Activated CD8-positive, alpha-beta memory T cell treated with anti-CD3 and anti-CD28 coated beads for 4 hours (primary cell): ENCODE measurements around the gene CRKL.
A peak's percentile ranks its signal among the peaks of the same experiment; 100 is the strongest.
"Not testable (repeated sequence)": the region's sequence is repeated elsewhere in the genome, so short reads cannot be mapped to it uniquely, and the experiment has no call there.

Experiments
- DNase-seq, 2 donors: peaks; one replicate each; pipeline ENCODE4 v3.0.0-alpha.2; 2020; ENCODE audit warnings: low read depth in 2 of 2

Gene CRKL

GRCh38 chr22:20966883-20967696, 49.9 kb downstream of the CRKL start, which contains the start of gene AIFM3:
TSS of gene AIFM3 (plus strand) at chr22:20967255. CDS start at chr22:20967945, 690 bp downstream.
- DNase-seq: no peak

DNA sequence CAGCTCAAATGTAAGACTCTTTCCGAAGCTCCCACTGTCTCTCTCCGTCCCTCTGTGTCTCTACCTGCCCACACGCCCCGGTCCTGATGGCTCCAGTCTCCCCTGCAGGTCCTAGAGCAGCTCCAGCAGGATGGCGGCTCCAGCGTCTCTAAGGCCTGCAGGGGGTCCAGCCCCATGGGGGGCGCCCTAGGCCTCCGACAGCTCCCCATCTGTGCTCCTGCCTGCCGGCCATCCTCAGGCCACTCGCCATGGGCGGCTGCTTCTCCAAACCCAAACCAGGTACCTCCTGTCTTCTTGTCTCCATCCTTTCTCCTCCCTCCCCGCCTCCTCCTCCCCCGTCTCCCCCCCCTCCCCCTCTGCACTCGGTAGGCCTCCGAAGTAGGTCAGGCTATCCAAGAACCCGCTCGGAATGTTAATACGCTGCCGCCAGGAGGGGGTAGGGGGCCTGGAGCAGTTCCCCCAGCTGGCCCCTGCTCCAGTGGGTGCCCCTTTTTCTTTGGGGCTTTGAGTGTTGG, 50.5 kb downstream of the CRKL start:
- DNase-seq: no peak

DNA sequence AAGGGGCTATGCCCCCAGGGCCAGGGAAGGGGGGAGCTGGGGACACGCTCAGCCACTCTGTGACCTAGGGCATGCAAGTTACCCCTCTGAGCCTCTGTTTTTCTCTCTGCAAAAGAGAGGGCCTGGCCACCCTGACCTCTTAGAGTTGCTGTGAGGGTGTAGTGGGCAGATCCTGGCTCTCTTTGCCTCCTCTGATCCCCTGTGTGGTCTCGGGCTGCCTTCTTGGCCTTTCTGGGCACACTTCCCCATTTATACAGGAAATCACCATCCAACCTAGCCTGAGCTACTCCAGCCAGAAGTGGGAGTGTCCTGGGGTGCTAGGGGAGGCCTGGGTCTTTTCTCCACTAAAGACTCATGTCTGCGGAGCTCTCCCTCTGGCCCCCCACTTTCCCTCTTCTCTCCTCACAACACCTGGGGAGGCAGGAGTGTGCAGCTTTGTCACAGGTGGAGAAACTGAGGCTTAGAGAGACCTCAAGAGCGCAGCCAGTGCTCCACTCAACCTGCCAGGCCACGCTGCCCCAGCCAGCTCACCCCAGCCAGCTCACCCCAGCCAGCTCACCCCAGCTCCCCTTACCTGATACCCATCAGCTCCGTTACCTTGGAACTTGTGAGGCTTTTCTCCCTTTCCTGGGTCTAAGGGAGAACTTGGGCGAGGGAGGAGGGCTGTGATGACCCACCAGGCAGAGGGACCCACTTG, 51.2 kb downstream of the CRKL start:
- DNase-seq: no peak

DNA sequence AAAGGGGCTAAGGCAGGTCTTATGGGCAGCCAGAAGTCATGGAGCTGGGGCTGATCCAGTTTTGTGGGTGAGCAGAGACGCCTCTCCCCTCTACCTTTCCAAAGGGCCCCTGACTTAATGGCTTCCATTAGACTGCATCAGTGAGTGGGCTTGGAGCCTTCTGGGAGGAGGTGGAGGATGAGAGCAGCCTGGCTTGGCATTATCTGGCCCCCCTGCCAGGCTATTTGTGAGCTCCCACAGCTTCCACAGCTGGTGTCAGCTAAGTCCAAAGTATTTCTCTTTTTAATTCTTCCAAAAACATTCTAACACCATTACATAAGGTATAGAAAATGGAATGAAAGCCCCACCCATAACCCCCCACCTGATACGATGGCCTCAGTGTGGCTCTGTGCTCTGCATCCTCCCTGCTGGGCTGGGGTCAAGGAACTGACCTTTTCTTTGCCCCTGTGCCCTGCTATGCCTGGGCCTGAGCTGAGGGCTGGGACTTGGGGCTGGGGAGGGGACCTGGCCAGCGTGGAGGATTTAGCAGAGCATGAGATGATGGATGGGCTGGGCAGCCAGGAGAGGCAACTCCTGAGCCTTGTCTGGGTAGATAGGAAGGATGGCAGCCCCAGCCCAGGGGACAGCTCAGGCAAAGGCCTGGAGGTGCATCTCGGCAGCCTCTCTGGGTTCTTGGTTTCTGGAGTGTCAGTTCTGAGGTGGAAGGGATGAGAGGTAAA, 53.9 kb downstream of the CRKL start:
- no peak for DNase-seq

GRCh38 chr22:20972014-20972694, 54.9 kb downstream of the CRKL start:
- not testable (repeated sequence) for DNase-seq

DNA sequence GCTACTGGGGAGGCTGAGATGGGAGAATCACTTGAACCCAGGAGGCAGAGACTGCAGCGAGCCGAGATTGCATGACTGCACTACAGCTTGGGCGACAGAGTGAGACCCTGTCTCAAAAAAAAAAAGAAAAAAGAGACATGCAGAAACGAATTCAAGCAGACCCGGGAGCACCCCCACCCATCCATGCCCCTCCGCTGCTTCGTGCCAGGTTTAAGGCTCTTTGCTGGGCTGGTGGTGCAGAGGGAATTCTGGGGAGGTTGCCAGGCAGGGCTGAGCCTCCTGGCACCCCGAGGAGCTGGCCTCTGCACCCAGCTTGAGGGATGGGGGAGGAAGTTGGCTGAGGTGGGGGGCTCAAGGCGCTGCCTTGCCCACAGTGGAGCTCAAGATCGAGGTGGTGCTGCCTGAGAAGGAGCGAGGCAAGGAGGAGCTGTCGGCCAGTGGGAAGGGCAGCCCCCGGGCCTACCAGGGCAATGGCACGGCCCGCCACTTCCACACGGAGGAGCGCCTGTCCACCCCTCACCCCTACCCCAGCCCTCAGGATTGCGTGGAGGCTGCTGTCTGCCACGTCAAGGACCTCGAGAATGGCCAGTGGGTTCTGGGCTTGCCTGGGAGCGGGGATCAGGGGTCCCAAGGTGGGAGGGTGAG, 55.8 kb downstream of the CRKL start:
- no peak for DNase-seq

DNA sequence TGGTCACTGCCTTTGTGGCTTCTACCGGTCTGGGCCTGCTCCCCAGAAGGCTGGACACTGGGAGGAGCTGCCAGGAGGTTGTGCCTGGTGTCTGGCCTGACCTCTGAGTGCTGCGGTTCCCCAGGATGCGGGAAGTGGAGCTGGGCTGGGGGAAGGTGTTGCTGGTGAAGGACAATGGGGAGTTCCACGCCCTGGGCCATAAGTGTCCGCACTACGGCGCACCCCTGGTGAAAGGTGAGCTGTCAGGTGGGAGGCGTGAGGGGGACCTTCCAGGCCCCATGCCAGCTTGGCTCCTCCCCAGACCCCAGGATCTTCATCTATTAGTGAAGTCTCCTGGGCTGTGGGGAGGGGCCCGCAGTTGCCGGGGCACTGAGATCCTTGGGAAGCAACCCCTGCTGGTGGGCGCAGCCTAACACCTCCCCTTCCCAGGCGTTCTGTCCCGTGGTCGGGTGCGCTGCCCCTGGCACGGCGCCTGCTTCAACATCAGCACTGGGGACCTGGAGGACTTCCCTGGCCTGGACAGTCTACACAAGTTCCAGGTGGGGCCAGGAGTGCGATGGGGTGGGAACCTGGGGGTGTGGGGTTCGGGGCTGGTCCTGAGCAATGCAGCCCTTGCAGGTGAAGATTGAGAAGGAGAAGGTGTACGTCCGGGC, 56.6 kb downstream of the CRKL start:
- no peak for DNase-seq

GRCh38 chr22:20974336-20974955, 57.2 kb downstream of the CRKL start:
- DNase-seq: no peak

DNA sequence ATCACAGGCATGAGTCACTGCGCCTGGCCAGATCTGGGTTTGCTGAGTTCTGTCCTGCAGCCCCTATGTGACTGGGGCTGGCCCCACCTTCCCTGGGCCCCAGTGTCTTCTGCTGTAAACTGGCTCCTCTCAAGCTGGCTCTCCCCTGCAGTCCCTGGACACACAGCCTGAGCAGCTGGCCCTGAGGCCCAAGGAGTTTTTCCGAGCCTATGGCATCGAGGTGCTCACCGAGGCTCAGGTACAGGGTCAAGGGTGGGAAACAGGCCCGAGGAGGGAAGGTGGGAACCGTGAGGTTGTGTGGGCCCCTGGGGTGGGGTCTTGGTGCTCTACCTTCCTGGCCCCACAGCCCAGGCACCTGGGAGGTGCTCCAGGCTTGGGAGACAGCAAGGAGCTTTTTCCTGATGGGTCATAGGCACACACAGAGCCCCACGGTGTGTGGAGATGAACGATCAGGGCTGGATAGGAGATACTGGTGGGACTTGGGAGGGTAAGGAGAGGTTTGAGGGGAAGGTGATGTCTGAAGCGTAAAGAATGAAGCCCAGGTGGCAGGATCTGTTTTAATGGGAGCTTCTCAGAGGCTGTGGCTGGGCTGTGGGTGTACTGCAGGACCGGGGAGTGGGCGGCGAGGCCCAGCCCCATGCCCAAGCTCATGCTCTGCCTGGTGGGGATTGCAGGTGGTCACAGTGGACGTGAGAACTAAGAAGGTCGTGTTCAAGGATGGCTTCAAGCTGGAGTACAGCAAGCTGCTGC, 58.5 kb downstream of the CRKL start:
- DNase-seq: no peak

DNA sequence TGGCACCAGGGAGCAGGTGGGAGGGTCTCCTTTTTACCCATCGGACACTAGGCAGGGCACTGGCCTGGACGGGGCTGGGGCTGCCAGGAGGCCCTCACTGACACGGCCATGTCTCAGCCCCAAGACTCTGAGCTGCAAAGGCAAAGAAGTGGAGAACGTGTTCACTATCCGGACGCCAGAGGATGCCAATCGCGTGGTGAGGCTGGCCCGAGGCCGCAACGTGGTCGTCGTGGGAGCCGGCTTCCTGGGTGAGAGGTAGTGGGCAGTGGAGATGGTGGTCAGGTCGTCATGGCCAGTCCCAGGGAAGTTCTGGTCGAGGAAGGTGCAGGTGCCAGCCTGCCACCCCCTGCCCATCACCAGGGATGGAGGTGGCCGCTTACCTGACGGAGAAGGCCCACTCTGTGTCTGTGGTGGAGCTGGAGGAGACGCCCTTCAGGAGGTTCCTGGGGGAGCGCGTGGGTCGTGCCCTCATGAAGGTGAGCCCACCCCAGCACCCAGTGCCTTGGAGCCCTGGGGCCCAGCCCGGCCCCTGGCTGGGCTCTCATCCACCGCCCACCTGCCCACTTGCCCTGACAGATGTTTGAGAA, 59.2 kb downstream of the CRKL start:
- DNase-seq: no peak

DNA sequence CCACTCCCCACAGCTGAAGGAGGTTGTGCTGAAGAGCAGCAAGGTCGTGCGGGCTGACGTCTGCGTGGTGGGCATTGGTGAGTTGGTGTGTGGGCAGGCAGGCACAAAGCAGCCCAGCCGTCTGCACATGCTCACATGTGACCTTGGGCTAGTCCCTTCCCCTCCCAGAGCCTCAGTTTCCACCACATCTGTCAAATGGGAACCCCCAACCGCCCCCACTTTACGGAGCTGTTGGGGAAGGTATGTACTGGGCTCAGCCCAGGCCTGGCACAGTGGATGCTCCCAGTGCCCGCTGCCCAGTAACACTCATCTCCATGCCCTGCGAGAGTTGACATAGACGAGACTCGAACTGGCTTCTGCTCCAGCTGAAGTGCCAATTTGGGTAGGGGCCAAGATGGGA, 59.8 kb downstream of the CRKL start:
- no peak for DNase-seq

DNA sequence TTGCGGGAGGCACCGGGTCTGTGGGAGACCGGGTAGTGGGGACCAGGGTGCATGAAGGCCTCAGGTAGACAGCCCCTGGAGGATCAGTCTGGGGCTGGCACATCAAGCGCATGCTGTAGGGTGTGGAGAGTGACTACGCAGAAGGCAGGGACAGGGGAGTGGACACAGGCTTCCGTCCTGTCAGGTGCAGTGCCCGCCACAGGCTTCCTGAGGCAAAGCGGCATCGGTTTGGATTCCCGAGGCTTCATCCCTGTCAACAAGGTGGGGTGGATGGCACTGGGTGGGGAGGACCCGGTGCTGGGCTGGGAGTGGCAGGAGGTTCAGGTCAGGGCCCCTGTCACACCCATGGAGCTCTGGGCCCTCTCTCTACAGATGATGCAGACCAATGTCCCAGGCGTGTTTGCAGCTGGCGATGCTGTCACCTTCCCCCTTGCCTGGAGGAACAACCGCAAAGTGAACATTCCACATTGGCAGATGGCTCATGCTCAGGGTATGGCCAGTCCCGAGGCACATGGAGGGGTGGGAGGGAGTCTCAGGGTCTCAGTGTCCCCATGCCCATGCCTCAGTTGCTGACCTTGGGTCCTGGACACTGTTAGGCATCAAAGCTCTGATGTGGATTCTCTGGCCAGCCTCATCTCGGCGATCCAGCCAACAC, 60.4 kb downstream of the CRKL start:
- DNase-seq: no peak

GRCh38 chr22:20978419-20978818, 61.2 kb downstream of the CRKL start:
- DNase-seq: no peak

DNA sequence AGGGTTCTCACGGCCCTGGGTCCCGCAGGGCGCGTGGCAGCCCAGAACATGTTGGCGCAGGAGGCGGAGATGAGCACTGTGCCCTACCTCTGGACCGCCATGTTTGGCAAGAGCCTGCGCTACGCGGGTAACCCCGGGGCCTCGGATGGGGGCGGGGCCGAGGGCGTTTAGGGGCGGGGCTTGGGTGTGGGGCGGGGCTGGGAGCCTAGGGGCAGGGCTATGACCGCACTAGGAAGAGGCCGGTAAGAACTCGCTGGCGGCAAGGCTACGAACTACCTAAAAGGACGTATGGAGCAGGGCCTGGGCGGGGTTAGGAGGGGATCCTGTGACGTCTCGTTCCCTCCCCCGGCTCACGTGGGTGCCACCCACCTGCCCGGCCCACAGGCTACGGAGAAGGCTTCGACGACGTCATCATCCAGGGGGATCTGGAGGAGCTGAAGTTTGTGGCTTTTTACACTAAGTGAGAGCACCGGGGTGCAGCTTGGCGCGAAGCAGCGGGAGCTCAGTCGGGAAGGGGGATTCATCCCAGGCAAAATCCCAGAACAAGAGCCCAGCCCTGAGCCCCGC, 62.1 kb downstream of the CRKL start:
- peak in 1 of 2 donors; percentile 57 for DNase-seq

DNA sequence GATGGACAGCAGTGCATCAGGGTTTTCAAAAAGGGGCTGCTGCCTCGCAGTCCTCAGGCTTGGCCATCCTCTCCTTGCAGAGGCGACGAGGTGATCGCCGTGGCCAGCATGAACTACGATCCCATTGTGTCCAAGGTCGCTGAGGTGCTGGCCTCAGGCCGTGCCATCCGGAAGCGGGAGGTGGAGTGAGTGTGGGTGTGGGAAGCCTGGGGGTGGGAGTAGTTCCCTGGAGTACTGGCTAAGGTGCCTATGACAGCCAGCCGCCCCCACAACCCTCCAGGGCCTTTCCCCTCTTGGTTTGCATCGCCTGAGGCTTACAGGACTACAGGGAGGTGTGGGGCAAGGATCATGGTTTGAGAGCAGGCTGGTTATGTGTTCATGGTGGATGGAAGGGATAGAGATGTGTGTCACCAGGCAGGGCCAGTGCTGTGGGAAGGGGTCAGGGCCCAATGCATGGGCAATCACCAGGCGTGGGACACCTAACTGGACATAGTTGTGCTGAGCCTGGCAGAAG, 62.8 kb downstream of the CRKL start:
- DNase-seq: no peak

DNA sequence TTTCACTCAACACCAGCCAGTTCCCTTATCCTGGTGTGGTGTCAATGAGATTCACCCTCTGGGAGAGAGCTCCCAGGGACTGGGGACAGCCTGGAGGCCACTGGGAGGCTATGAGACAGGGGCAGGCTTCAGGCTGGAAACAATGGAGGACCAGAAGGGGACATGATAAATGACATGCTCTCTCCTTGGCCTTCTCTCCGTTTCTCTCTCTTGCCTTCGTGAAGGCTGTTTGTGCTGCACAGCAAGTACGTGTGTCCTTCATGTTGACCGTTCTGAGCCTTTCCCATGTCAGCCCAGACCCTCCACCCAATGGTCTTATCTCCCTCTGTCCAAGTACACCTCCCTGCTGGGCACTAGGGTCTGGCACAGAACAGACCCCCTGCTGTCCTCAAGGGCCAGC, 63.3 kb downstream of the CRKL start:
- DNase-seq: no peak

- no peak for DNase-seq
Observed at GRCh38 chr22:20980938-20981722, 63.9 kb downstream of the CRKL start.
